SU-DHL-6 (cell line): ENCODE results near the gene ZNHIT3.

ENCODE experiments used
- EZH2phosphoT487 ChIP-seq: fragments of 200-600 bp; sonication (generic), shearing (Covaris generic); conservative IDR thresholded peaks from 2 replicates; pipeline ENCODE4 v1.6.1; 2018; ENCODE audit warnings: mild to moderate bottlenecking, antibody characterized with exemption, low read length, moderate library complexity, mixed read lengths
- TF ChIP-seq, protein P1 (sequence below): fragments of 200-600 bp; sonication (generic); IDR thresholded peaks from one replicate; pipeline ENCODE4 v1.5.1; 2017; ENCODE audit warnings: antibody characterized with exemption, mild to moderate bottlenecking, low read length, moderate library complexity; ENCODE audit not compliant: insufficient read depth, poor library complexity, severe bottlenecking

DNA sequence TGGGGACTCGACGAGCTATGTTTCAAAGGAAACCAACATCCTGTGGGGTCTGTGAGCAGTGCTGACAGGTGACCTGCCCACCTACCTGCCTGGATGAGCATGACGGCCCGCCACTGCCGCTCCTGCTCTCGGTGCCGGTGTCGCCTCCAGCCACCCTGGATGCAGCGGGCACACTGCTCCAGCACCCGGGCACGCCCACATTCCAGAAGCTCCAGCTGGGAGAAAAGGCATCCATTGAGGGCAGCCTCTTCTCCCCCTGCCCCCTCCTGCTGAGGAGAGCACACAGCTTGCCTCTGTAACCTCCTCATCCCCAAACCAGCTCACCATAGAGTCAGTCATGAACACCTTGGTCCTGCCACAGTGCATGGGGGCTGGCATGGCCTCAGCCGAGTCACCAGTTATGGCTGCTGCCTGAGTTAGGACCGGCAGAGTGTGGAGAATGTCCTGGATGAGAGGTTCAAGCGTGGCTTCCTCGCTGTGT, 14.3 kb downstream of the ZNHIT3 start:
- TF ChIP-seq, protein P1, sequence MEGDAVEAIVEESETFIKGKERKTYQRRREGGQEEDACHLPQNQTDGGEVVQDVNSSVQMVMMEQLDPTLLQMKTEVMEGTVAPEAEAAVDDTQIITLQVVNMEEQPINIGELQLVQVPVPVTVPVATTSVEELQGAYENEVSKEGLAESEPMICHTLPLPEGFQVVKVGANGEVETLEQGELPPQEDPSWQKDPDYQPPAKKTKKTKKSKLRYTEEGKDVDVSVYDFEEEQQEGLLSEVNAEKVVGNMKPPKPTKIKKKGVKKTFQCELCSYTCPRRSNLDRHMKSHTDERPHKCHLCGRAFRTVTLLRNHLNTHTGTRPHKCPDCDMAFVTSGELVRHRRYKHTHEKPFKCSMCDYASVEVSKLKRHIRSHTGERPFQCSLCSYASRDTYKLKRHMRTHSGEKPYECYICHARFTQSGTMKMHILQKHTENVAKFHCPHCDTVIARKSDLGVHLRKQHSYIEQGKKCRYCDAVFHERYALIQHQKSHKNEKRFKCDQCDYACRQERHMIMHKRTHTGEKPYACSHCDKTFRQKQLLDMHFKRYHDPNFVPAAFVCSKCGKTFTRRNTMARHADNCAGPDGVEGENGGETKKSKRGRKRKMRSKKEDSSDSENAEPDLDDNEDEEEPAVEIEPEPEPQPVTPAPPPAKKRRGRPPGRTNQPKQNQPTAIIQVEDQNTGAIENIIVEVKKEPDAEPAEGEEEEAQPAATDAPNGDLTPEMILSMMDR, result no peak
- TF ChIP-seq EZH2phosphoT487, result no peak
